Panc1 (cell line): ENCODE results near the gene LCE4A. TPM values are rescaled to one million over a fixed set of nuclear protein-coding genes. Genes with fewer than 3 reads are reported as not detected.

ENCODE experiments used
- ATAC-seq: fragments of 200-7000 bp; cut with Tn5 transposase; 2 replicates; pipeline ENCODE4 v1.9.1; 2020; ENCODE audit warnings: mild to moderate bottlenecking, moderate library complexity
- BruUV-seq: library from RNA; stranded (reverse); fragments of 400-500 nt; replicated peaks from 2 replicates; lab custom pipeline; 2021; lab: Mats Ljungman, UMichigan
- CTCF ChIA-PET: fragments of 300-600 bp; sonication (Branson Sonifier 250); formaldehyde crosslinking; loops from one replicate; lab custom pipeline; 2022; ENCODE audit warnings: antibody characterized with exemption; lab: Charles Lee
- POLR2A ChIA-PET: fragments of 300-600 bp; sonication (Branson Sonifier 250); formaldehyde crosslinking; loops from one replicate; lab custom pipeline; 2022; ENCODE audit warnings: antibody characterized with exemption; lab: Charles Lee
- DNase-seq: peaks from one replicate; pipeline ENCODE4 v3.0.0-alpha.2; 2010; ENCODE audit warnings: low read depth, low spot score
- H3K27ac ChIP-seq: 2 replicates; pipeline ENCODE4 v1.5.1; 2011; ENCODE audit warnings: mild to moderate bottlenecking, low read length, inconsistent platforms
- H3K27me3 ChIP-seq: fragments of 200-500 bp; sonication (Bioruptor generic); 2 replicates; pipeline ENCODE4 v1.6.0; 2014; ENCODE audit warnings: low read length, inconsistent platforms; ENCODE audit not compliant: control insufficient read depth, insufficient read depth
- H3K36me3 ChIP-seq: fragments of 200-500 bp; sonication (Bioruptor generic); 2 replicates; pipeline ENCODE4 v1.5.1; 2014; ENCODE audit warnings: inconsistent platforms, mild to moderate bottlenecking, low read length, moderate library complexity; ENCODE audit not compliant: control insufficient read depth, insufficient read depth
- H3K4me1 ChIP-seq: 2 replicates; pipeline ENCODE4 v1.5.1; 2011; ENCODE audit warnings: inconsistent platforms, mild to moderate bottlenecking, low read length, moderate library complexity; ENCODE audit not compliant: control insufficient read depth, insufficient read depth
- H3K4me3 ChIP-seq, 2 experiments: 2 replicates each; pipeline ENCODE4 v1.5.1; 2011 to 2012; ENCODE audit warnings: low read depth in 2 of 2, low read length in 2 of 2, mild to moderate bottlenecking in 2 of 2, inconsistent platforms in 1 of 2, moderate library complexity in 1 of 2
- H3K9me3 ChIP-seq: fragments of 200-500 bp; sonication (Bioruptor generic); 2 replicates; pipeline ENCODE4 v1.5.1; 2014; ENCODE audit warnings: low read depth, mild to moderate bottlenecking, inconsistent platforms, low read length, moderate library complexity; ENCODE audit not compliant: control insufficient read depth, insufficient read depth
- POLR2AphosphoS5 ChIP-seq: IDR thresholded peaks from 2 replicates; pipeline ENCODE4 v1.6.1; 2012; ENCODE audit warnings: mild to moderate bottlenecking, low read depth, low read length, moderate library complexity
- SIN3A ChIP-seq: IDR thresholded peaks from 2 replicates; pipeline ENCODE4 v1.6.1; 2012; ENCODE audit warnings: low read depth, mild to moderate bottlenecking, low read length, moderate library complexity, borderline replicate concordance; ENCODE audit not compliant: insufficient read depth
- TCF7L2 ChIP-seq: IDR thresholded peaks from 2 replicates; pipeline ENCODE4 v1.6.1; 2011; ENCODE audit warnings: mild to moderate bottlenecking, low read depth, low read length, inconsistent platforms
- in situ Hi-C: cut with HindIII; loops from 2 replicates; pipeline ENCODE4 v1.10.0; 2016; ENCODE audit warnings: low sequenced_read_pairs, low pct_unique_long_range_greater_than_20kb
- intact Hi-C: fragments of 100-400 bp; cut with micrococcal nuclease; formaldehyde crosslinking; loops from one replicate; pipeline ENCODE4 v1.10.0; 2022; ENCODE audit not compliant: unreplicated experiment
- total RNA-seq: library from RNA; stranded (reverse); gene quantifications from one replicate; pipeline ENCODE4 v1.2.1, GENCODE V29; 2021; ENCODE audit not compliant: unreplicated experiment
- TF ChIP-seq, protein P1 (sequence below): fragments of 450-650 bp; IDR thresholded peaks from 2 replicates; pipeline ENCODE4 v1.5.1; 2017; ENCODE audit warnings: mild to moderate bottlenecking
- TF ChIP-seq, protein P2 (sequence below), 2 experiments: IDR thresholded peaks; 2 replicates each; pipeline ENCODE4 v1.6.1; 2011 to 2012; ENCODE audit warnings: low read depth in 2 of 2, control low read depth in 1 of 2, low read length in 1 of 2, mild to moderate bottlenecking in 1 of 2, moderate library complexity in 1 of 2; ENCODE audit not compliant: insufficient read depth in 1 of 2

LCE4A gene
- total RNA-seq, 1 experiment from 2014 or later, result not detected

- Histone ChIP-seq H3K27me3 (no peaks in the 10 kb centered on the region), H3K27ac (no peak overlapping the region), H3K4me3 (no peak overlapping the region), H3K9me3 (no peaks in the 10 kb centered on the region), H3K4me1 (no peaks in the 10 kb centered on the region), H3K36me3 (no peaks in the 10 kb centered on the region)
- no TSS peak for BruUV-seq
- POLR2A ChIA-PET, result no interaction called here
- TF ChIP-seq, protein P1, sequence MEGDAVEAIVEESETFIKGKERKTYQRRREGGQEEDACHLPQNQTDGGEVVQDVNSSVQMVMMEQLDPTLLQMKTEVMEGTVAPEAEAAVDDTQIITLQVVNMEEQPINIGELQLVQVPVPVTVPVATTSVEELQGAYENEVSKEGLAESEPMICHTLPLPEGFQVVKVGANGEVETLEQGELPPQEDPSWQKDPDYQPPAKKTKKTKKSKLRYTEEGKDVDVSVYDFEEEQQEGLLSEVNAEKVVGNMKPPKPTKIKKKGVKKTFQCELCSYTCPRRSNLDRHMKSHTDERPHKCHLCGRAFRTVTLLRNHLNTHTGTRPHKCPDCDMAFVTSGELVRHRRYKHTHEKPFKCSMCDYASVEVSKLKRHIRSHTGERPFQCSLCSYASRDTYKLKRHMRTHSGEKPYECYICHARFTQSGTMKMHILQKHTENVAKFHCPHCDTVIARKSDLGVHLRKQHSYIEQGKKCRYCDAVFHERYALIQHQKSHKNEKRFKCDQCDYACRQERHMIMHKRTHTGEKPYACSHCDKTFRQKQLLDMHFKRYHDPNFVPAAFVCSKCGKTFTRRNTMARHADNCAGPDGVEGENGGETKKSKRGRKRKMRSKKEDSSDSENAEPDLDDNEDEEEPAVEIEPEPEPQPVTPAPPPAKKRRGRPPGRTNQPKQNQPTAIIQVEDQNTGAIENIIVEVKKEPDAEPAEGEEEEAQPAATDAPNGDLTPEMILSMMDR, result no peak
- TF ChIP-seq POLR2AphosphoS5 (no peak), SIN3A (no peak), TCF7L2 (no peak)
- TF ChIP-seq, protein P2, sequence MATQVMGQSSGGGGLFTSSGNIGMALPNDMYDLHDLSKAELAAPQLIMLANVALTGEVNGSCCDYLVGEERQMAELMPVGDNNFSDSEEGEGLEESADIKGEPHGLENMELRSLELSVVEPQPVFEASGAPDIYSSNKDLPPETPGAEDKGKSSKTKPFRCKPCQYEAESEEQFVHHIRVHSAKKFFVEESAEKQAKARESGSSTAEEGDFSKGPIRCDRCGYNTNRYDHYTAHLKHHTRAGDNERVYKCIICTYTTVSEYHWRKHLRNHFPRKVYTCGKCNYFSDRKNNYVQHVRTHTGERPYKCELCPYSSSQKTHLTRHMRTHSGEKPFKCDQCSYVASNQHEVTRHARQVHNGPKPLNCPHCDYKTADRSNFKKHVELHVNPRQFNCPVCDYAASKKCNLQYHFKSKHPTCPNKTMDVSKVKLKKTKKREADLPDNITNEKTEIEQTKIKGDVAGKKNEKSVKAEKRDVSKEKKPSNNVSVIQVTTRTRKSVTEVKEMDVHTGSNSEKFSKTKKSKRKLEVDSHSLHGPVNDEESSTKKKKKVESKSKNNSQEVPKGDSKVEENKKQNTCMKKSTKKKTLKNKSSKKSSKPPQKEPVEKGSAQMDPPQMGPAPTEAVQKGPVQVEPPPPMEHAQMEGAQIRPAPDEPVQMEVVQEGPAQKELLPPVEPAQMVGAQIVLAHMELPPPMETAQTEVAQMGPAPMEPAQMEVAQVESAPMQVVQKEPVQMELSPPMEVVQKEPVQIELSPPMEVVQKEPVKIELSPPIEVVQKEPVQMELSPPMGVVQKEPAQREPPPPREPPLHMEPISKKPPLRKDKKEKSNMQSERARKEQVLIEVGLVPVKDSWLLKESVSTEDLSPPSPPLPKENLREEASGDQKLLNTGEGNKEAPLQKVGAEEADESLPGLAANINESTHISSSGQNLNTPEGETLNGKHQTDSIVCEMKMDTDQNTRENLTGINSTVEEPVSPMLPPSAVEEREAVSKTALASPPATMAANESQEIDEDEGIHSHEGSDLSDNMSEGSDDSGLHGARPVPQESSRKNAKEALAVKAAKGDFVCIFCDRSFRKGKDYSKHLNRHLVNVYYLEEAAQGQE (IDR thresholded peaks at IDR 0.05; ENCODE audit: insufficient read depth in 1 of 2, low read depth in 2 of 2, low read length in 1 of 2), result no peak
- intact Hi-C loops (no loop called here), in situ Hi-C loops (no loop called here)
- ATAC-seq (no peak), DNase-seq (no peak)
- CTCF ChIA-PET, result no interaction called here
These were observed 33.7 kb downstream of the LCE4A start for GRCh38 chr1:152741656-152742055.

DNA sequence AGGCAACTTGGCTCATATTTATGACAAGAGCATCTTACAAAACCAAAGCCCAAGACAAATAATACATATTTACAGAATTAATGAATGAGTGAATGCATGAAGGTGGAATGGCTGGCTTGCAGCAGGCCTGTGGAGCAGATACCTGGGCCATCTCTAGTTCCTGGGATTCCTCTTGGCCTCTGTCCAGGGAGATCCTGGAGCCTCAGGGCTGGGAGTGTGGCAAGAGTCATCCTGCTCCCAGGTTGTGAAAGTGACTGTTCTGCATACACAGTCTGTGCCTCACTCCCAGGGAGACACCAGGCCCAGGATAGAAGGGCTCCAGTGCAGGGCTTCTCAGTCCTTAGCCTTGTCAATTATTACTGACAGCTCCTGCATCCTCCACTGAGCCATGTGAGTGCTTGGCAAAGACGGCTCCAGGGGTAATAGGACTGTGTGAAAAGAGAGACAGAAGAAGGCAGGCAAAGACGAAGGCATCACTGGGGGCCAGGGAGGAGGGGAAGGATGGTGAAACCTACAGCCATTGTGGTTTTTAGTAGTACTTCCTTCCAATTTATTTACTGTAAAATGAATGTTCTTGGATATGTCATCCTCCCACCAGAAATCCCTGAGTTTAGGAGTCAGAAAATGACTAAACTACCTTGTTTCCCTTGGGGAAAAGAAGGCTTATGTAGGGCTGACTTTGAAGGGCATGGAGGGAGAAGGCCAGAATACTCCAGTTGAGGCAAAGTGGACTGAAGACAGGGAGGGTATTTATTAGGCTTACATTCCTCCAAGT, 35.6 kb downstream of the LCE4A start:
- TF ChIP-seq, protein P2 (IDR thresholded peaks at IDR 0.05; ENCODE audit: insufficient read depth in 1 of 2, low read depth in 2 of 2, low read length in 1 of 2), result no peak
- TF ChIP-seq, protein P1, result no peak
- TF ChIP-seq POLR2AphosphoS5, result no peak
- TF ChIP-seq TCF7L2, result no peak
- TF ChIP-seq SIN3A, result no peak
- BruUV-seq, result no TSS peak
- intact Hi-C loops (no loop called here), in situ Hi-C loops (no loop called here)
- no peak for DNase-seq
- Histone ChIP-seq H3K27me3 (no peaks in the 10 kb centered on the region), H3K36me3 (no peaks in the 10 kb centered on the region), H3K27ac (no peak overlapping the region), H3K4me1 (no peaks in the 10 kb centered on the region), H3K4me3 (no peak overlapping the region), H3K9me3 (no peaks in the 10 kb centered on the region)
- CTCF ChIA-PET, result no interaction called here
- POLR2A ChIA-PET, result no interaction called here
- no peak for ATAC-seq
